HTR-8/SVneo (cell line): ENCODE measurements around the gene HSPB6.
A peak's percentile ranks its signal among the peaks of the same experiment; 100 is the strongest.

ENCODE experiments used
- DNase-seq: peaks from one replicate; pipeline ENCODE4 v3.0.0; 2011; ENCODE audit warnings: low spot score, mixed read lengths; ENCODE audit not compliant: insufficient read length
- FAIRE-seq: peaks from 2 replicates; lab custom pipeline; 2011; peaks lifted over from hg19 to GRCh38; lab: Jason Lieb, UNC

HSPB6 gene

GRCh38 chr19:35768082-35768421 is 11.2 kb upstream of the HSPB6 start:
- no peak for FAIRE-seq

GRCh38 chr19:35767288-35768081 is 10.7 kb upstream of the HSPB6 start:
- no peak for FAIRE-seq
- DNase-seq: no peak

More at GRCh38 chr19:35768082-35768421, 11.2 kb upstream of the HSPB6 start:
- DNase-seq: no peak

GRCh38 chr19:35766571-35767104 is 9.8 kb upstream of the HSPB6 start:
- FAIRE-seq: no peak
- DNase-seq: no peak

GRCh38 chr19:35764432-35765315 is 7.8 kb upstream of the HSPB6 start:
- FAIRE-seq (no peak), DNase-seq (no peak)

- DNase-seq (no peak), FAIRE-seq (no peak)
Observed at GRCh38 chr19:35760711-35761349, 4.0 kb upstream of the HSPB6 start.

- FAIRE-seq (no peak), DNase-seq (no peak)
Observed at GRCh38 chr19:35759697-35760096, 2.9 kb upstream of the HSPB6 start.

GRCh38 chr19:35757749-35758608 is 1.1 kb upstream of the HSPB6 start, which contains the start of gene PROSER3:
PROSER3 (plus strand) TSS chr19:35758176; CDS start chr19:35758216, 40 bp downstream.
- peak; percentile 97 for FAIRE-seq
- DNase-seq: peak; percentile 98

- peak; percentile 41 for DNase-seq
- FAIRE-seq: no peak
Observed at GRCh38 chr19:35757231-35757748, 461 bp upstream of the HSPB6 start.

- no peak for FAIRE-seq
- no peak for DNase-seq
Observed at GRCh38 chr19:35755550-35756376, 1.1 kb downstream of the HSPB6 start.

- no peak for DNase-seq
- no peak for FAIRE-seq
Observed at GRCh38 chr19:35755131-35755549, 1.7 kb downstream of the HSPB6 start.

- no peak for FAIRE-seq
- no peak for DNase-seq
Observed at GRCh38 chr19:35754370-35755130, 2.3 kb downstream of the HSPB6 start.

- no peak for FAIRE-seq
- no peak for DNase-seq
Observed at GRCh38 chr19:35753634-35754369, 3.0 kb downstream of the HSPB6 start.

GRCh38 chr19:35752746-35753350 is 4.0 kb downstream of the HSPB6 start:
- DNase-seq (no peak), FAIRE-seq (no peak)

GRCh38 chr19:35751839-35752745 is 4.7 kb downstream of the HSPB6 start:
- FAIRE-seq (no peak), DNase-seq (no peak)

GRCh38 chr19:35750167-35750566 is 6.7 kb downstream of the HSPB6 start:
- FAIRE-seq: no peak
- no peak for DNase-seq
